Naive B cell (primary cell): ENCODE data around the gene TOR4A. TPM values are rescaled to one million over a fixed set of nuclear protein-coding genes. Genes with fewer than 3 reads are reported as not detected.
"Not testable (repeated sequence)": the region's sequence is repeated elsewhere in the genome, so short reads cannot be mapped to it uniquely, and the experiment has no call there.

Experiments used
- ATAC-seq, 2 donors: fragments of 150-1000 bp; cut with Tn5 transposase; 2 replicates each; pipeline ENCODE4 v1.10.0; 2021; ENCODE audit warnings: low read depth in 2 of 2, mild to moderate bottlenecking in 2 of 2, moderate library complexity in 2 of 2
- DNase-seq: peaks from one replicate; pipeline ENCODE4 v3.0.0; 2022
- H3K27ac Mint-ChIP-seq, 6 donors: one replicate each; pipeline ENCODE4 v1.8.0; 2020 to 2022; ENCODE audit warnings: mild to moderate bottlenecking in 6 of 6, mixed read lengths in 6 of 6, moderate library complexity in 5 of 6, inconsistent platforms in 2 of 6
- H3K27me3 Mint-ChIP-seq, 3 donors: one replicate each; pipeline ENCODE4 v1.8.0; 2021 to 2022; ENCODE audit warnings: mixed read lengths in 3 of 3, mild to moderate bottlenecking in 1 of 3
- H3K36me3 Mint-ChIP-seq, 2 donors: one replicate each; pipeline ENCODE4 v1.8.0; 2020 to 2022; ENCODE audit warnings: mixed read lengths in 2 of 2, inconsistent platforms in 1 of 2, mild to moderate bottlenecking in 1 of 2
- H3K4me1 Mint-ChIP-seq, 3 donors: one replicate each; pipeline ENCODE4 v1.8.0; 2020 to 2022; ENCODE audit warnings: mixed read lengths in 3 of 3, inconsistent platforms in 1 of 3, mild to moderate bottlenecking in 1 of 3, moderate library complexity in 1 of 3
- H3K4me3 Mint-ChIP-seq, 8 donors: one replicate each; pipeline ENCODE4 v1.8.0; 2020 to 2022; ENCODE audit warnings: mild to moderate bottlenecking in 8 of 8, mixed read lengths in 8 of 8, moderate library complexity in 8 of 8, inconsistent platforms in 2 of 8
- H3K9me3 Mint-ChIP-seq, 7 donors: one replicate each; pipeline ENCODE4 v1.8.0; 2020 to 2022; ENCODE audit warnings: mixed read lengths in 7 of 7, mild to moderate bottlenecking in 5 of 7, inconsistent platforms in 2 of 7, moderate library complexity in 1 of 7
- polyA plus RNA-seq, 6 donors: library from polyadenylated mRNA; unstranded; fragments of 300-500 nt; fragmentation: Illumina TruSeq; gene quantifications; one replicate each; pipeline ENCODE4 v1.2.3, GENCODE V29; 2021; ENCODE audit warnings: low read depth in 6 of 6

TOR4A gene
- polyA plus RNA-seq, 6 donors from 2014 or later: 2.4 to 6.2 (median 4.1) TPM

DNA sequence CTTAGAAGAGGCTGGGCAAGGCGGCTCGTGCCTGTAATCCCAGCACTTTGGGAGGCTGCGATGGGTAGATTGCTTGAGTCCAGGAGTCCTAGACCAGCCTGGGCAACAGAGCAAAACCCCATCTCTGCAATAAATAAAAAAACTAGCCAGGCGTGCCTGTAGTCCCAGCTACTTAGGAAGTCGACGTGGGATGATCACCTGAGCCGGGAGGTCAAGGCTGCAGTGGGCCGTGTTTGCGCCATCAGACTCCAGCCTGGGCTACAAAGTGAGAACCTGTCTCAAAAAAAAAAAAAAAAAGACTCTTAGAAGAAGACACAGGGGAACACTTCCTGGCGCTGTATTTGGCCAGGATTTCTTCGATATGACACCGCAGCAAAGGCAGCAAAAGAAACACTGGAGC, 48.3 kb downstream of the TOR4A start:
- no peak for ATAC-seq
- peaks cover 12 to 23% (median 21%) of the 10 kb centered on the region in 3 donors for H3K4me1 Mint-ChIP-seq
- peak overlapping the region in 6 of 8 donors; percentile 65 to 94 (median 82) for H3K4me3 Mint-ChIP-seq
- DNase-seq: no peak
- no peaks in the 10 kb centered on the region for H3K36me3 Mint-ChIP-seq
- H3K27me3 Mint-ChIP-seq: no peaks in the 10 kb centered on the region
- peak overlapping the region; percentile 41 to 99 (median 92) for H3K27ac Mint-ChIP-seq
- peaks cover 0 to 2% (median 0%) of the 10 kb centered on the region in 7 donors for H3K9me3 Mint-ChIP-seq

- Mint-ChIP-seq H3K4me1 (peaks cover 12 to 22% (median 21%) of the 10 kb centered on the region in 3 donors), H3K27me3 (no peaks in the 10 kb centered on the region), H3K27ac (peak overlapping the region; percentile 87 to 99 (median 92)), H3K4me3 (peak overlapping the region; percentile 77 to 97 (median 86)), H3K36me3 (no peaks in the 10 kb centered on the region), H3K9me3 (peaks cover 0 to 2% (median 0%) of the 10 kb centered on the region in 7 donors)
- peak; percentile 92 to 95 for ATAC-seq
- DNase-seq: peak; percentile 84
Observed at GRCh38 chr9:137326445-137327065, 49.0 kb downstream of the TOR4A start.

DNA sequence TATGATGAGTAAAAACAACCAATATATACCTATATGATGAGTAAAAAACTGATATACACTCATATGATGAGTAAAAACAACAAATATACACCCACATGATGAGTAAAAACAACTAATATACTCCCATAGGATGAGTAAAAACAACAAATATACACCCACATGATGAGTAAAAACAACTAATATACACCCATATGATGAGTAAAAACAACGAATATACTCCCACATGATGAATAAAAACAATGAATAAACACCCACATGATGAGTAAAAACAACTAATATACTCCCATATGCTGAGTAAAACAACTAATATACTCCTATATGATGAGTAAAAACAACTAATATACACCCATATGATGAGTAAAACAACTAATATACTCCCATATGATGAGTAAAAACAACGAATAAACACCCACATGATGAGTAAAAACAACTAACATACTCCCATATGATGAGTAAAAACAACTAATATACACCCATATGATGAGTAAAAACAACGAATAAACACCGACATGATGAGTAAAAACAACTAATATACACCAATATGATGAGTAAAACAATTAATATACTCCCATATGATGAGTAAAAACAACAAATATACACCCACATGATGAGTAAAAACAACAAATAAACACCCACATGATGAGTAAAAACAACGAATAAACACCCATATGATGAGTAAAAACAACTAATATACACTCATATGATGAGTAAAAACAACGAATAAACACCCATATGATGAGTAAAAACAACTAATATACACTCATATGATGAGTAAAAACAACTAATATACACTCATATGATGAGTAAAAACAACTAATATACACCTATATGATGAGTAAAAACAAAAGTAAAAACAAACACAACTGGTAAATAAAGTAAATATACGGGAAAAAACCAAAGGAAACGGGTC, 50.4 kb downstream of the TOR4A start:
- not testable (repeated sequence) for H3K9me3 Mint-ChIP-seq, H3K36me3 Mint-ChIP-seq, ATAC-seq, DNase-seq, H3K27me3 Mint-ChIP-seq
- Mint-ChIP-seq H3K4me3 (peak overlapping the region in 4 of 8 donors; percentile 44 to 94 (median 84)), H3K4me1 (peaks cover 12 to 22% (median 21%) of the 10 kb centered on the region in 3 donors), H3K27ac (peak overlapping the region in 3 of 6 donors; percentile 14 to 90 (median 38))

DNA sequence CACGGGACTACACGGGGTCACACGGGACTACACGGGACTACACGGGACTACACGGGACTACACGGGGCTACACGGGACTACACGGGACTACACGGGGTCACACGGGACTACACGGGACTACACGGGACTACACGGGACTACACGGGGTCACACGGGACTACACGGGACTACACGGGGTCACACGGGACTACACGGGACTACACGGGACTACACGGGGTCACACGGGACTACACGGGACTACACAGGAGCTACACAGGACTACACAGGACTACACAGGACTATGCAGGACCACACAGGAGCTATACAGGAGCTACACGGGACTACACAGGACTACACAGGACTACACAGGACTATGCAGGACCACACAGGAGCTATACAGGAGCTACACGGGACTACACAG, 52.1 kb downstream of the TOR4A start:
- not testable (repeated sequence) for H3K4me3 Mint-ChIP-seq, H3K36me3 Mint-ChIP-seq, ATAC-seq, H3K27me3 Mint-ChIP-seq, DNase-seq, H3K27ac Mint-ChIP-seq, H3K9me3 Mint-ChIP-seq
- peaks cover 12 to 24% (median 22%) of the 10 kb centered on the region in 3 donors for H3K4me1 Mint-ChIP-seq

GRCh38 chr9:137330689-137331088, 53.2 kb downstream of the TOR4A start:
- Mint-ChIP-seq H3K9me3 (peaks cover 0 to 2% (median under 1%) of the 10 kb centered on the region in 7 donors), H3K27me3 (no peaks in the 10 kb centered on the region), H3K4me1 (peaks cover 16 to 26% (median 26%) of the 10 kb centered on the region in 3 donors), H3K36me3 (no peaks in the 10 kb centered on the region), H3K4me3 (no peak overlapping the region), H3K27ac (no peak overlapping the region)
- ATAC-seq: no peak
- no peak for DNase-seq

- Mint-ChIP-seq H3K36me3 (no peaks in the 10 kb centered on the region), H3K4me3 (no peak overlapping the region), H3K27me3 (no peaks in the 10 kb centered on the region), H3K4me1 (peaks cover 9 to 14% (median 13%) of the 10 kb centered on the region in 3 donors), H3K27ac (no peak overlapping the region), H3K9me3 (peaks cover 0 to 12% (median 7%) of the 10 kb centered on the region in 7 donors)
- ATAC-seq (no peak), DNase-seq (no peak)
Observed at GRCh38 chr9:137331929-137332328, 54.4 kb downstream of the TOR4A start.

Other genes starting within 250 kb of the TOR4A start
- 1 to 10 TPM in 3 of 6 donors, under 1 TPM in 2, not detected in 1; 0.63 to 3.9 (median 1.3) TPM for gene ABCA2, start 249.5 kb upstream of the TOR4A start, polyA plus RNA-seq
- 1 to 10 TPM in 5 of 6 donors, under 1 TPM in 1; 0.93 to 7.4 (median 2.9) TPM for gene FUT7, start 245.6 kb upstream of the TOR4A start, polyA plus RNA-seq
- under 1 TPM in 1 of 6 donors, not detected in 5; 0.68 TPM for gene NPDC1, start 231.5 kb upstream of the TOR4A start, polyA plus RNA-seq
- gene ENTPD2, start 223.7 kb upstream of the TOR4A start, polyA plus RNA-seq: not detected
- gene SAPCD2, start 207.2 kb upstream of the TOR4A start, polyA plus RNA-seq: under 1 TPM in 1 of 6 donors, not detected in 5; 0.05 TPM
- gene UAP1L1, start 200.2 kb upstream of the TOR4A start, polyA plus RNA-seq: 1 to 10 TPM; 1.7 to 6.1 (median 3.5) TPM
- 10 to 100 TPM; 19.6 to 30.4 (median 24.3) TPM for gene MAN1B1, start 190.7 kb upstream of the TOR4A start, polyA plus RNA-seq
- gene DPP7, start 163.0 kb upstream of the TOR4A start, polyA plus RNA-seq: 100 to 1,000 TPM in 4 of 6 donors, 10 to 100 TPM in 2; 71.5 to 142 (median 102) TPM
- gene GRIN1, start 138.6 kb upstream of the TOR4A start, polyA plus RNA-seq: not detected
- gene LRRC26, start 107.7 kb upstream of the TOR4A start, polyA plus RNA-seq: not detected
- not detected for gene TMEM210, start 105.7 kb upstream of the TOR4A start, polyA plus RNA-seq
- 1 to 10 TPM; 6.1 to 9.3 (median 7.5) TPM for gene ANAPC2, start 89.2 kb upstream of the TOR4A start, polyA plus RNA-seq
- 100 to 1,000 TPM; 112 to 145 (median 132) TPM for gene SSNA1, start 89.0 kb upstream of the TOR4A start, polyA plus RNA-seq
- gene TPRN, start 77.0 kb upstream of the TOR4A start, polyA plus RNA-seq: 1 to 10 TPM in 1 of 6 donors, under 1 TPM in 5; 0.21 to 1.1 (median 0.48) TPM
- gene TMEM203, start 72.1 kb upstream of the TOR4A start, polyA plus RNA-seq: 100 to 1,000 TPM; 119 to 191 (median 142) TPM
- gene NDOR1, start 72.0 kb upstream of the TOR4A start, polyA plus RNA-seq: 1 to 10 TPM; 4.4 to 9.3 (median 5.2) TPM
- gene RNF208, start 55.5 kb upstream of the TOR4A start, polyA plus RNA-seq: under 1 TPM in 1 of 6 donors, not detected in 5; 0.30 TPM
- gene CYSRT1, start 52.6 kb upstream of the TOR4A start, polyA plus RNA-seq: not detected
- not detected for gene RNF224, start 50.2 kb upstream of the TOR4A start, polyA plus RNA-seq
- not detected for gene SLC34A3, start 46.8 kb upstream of the TOR4A start, polyA plus RNA-seq
- gene TUBB4B, start 36.4 kb upstream of the TOR4A start, polyA plus RNA-seq: 10 to 100 TPM; 22.7 to 53.2 (median 40.2) TPM
- gene STPG3, start 26.4 kb upstream of the TOR4A start, polyA plus RNA-seq: not detected
- 10 to 100 TPM; 23.5 to 37.8 (median 27.2) TPM for gene NELFB, start 22.4 kb upstream of the TOR4A start, polyA plus RNA-seq
- under 1 TPM in 1 of 6 donors, not detected in 5; 0.37 TPM for gene NRARP, start 24.5 kb downstream of the TOR4A start, polyA plus RNA-seq
- gene EXD3, start 145.4 kb downstream of the TOR4A start, polyA plus RNA-seq: 1 to 10 TPM in 5 of 6 donors, not detected in 1; 2.3 to 7.5 (median 4.5) TPM
- 1 to 10 TPM in 5 of 6 donors, not detected in 1; 1.3 to 2.3 (median 1.6) TPM for gene NOXA1, start 145.7 kb downstream of the TOR4A start, polyA plus RNA-seq
- gene ENTPD8, start 163.6 kb downstream of the TOR4A start, polyA plus RNA-seq: not detected
- 1 to 10 TPM in 5 of 6 donors, not detected in 1; 2.7 to 7.6 (median 3.7) TPM for gene NSMF, start 181.6 kb downstream of the TOR4A start, polyA plus RNA-seq